GM18505 (cell line): ENCODE data around the gene TPPP2.
"Not testable (repeated sequence)": the region's sequence is repeated elsewhere in the genome, so short reads cannot be mapped to it uniquely, and the experiment has no call there.

Experiments
- ATAC-seq: cut with Tn5 transposase; IDR thresholded peaks from one replicate; pipeline ENCODE4 v1.9.1; 2021; ENCODE audit not compliant: unreplicated experiment
- POLR2A ChIP-seq: IDR thresholded peaks from 4 replicates; pipeline ENCODE4 v1.6.1; 2011; ENCODE audit warnings: borderline replicate concordance; ENCODE audit not compliant: insufficient read depth, insufficient read length; ENCODE audit errors: extremely low read depth

Gene TPPP2

GRCh38 chr14:21003788-21004346, 26.1 kb upstream of the TPPP2 start:
- TF ChIP-seq POLR2A = no peak
- ATAC-seq = no peak

GRCh38 chr14:21009721-21010120, 20.3 kb upstream of the TPPP2 start:
- ATAC-seq = not testable (repeated sequence)

- no peak for ATAC-seq
- no peak for TF ChIP-seq POLR2A
These were observed 18.9 kb upstream of the TPPP2 start for GRCh38 chr14:21011136-21011535.

GRCh38 chr14:21014761-21015190, 15.2 kb upstream of the TPPP2 start:
- ATAC-seq = no peak
- no peak for TF ChIP-seq POLR2A

- ATAC-seq = no peak
- no peak for TF ChIP-seq POLR2A
These were observed 14.7 kb upstream of the TPPP2 start for GRCh38 chr14:21015312-21015711.

GRCh38 chr14:21016413-21017190, 13.4 kb upstream of the TPPP2 start:
- ATAC-seq = no peak
- TF ChIP-seq POLR2A = no peak

GRCh38 chr14:21017528-21018245, 12.3 kb upstream of the TPPP2 start:
- no peak for TF ChIP-seq POLR2A
- ATAC-seq = no peak

GRCh38 chr14:21018286-21018685, 11.7 kb upstream of the TPPP2 start:
- no peak for ATAC-seq
- no peak for TF ChIP-seq POLR2A

GRCh38 chr14:21018781-21019180, 11.2 kb upstream of the TPPP2 start:
- no peak for TF ChIP-seq POLR2A
- ATAC-seq = no peak

GRCh38 chr14:21019366-21019765, 10.7 kb upstream of the TPPP2 start:
- no peak for ATAC-seq
- TF ChIP-seq POLR2A = no peak

- no peak for TF ChIP-seq POLR2A
- ATAC-seq = no peak
These were observed 9.0 kb upstream of the TPPP2 start for GRCh38 chr14:21020977-21021545.

- TF ChIP-seq POLR2A = no peak
- ATAC-seq = no peak
These were observed 7.3 kb upstream of the TPPP2 start for GRCh38 chr14:21022686-21023085.

GRCh38 chr14:21023174-21023573, 6.8 kb upstream of the TPPP2 start:
- no peak for ATAC-seq
- no peak for TF ChIP-seq POLR2A
